ENCODE measurements around the gene FHAD1.

GRCh38 chr1:15246960-15247614 lies at the start of gene FHAD1:
- TF ChIP-seq CTCF (IDR thresholded peaks at IDR 0.05) (no peak), POLR2A (IDR thresholded peaks at IDR 0.05) (no peak)

Measured in thyroid gland (tissue), 4 donors.